Amygdala (tissue), 56 donors: ENCODE measurements around the gene PRDM16.

Experiments used
- DNase-seq, 56 donors: peaks; one replicate each; lab custom pipeline; 2025; lab: John Stamatoyannopoulos, UW

Gene PRDM16

DNA sequence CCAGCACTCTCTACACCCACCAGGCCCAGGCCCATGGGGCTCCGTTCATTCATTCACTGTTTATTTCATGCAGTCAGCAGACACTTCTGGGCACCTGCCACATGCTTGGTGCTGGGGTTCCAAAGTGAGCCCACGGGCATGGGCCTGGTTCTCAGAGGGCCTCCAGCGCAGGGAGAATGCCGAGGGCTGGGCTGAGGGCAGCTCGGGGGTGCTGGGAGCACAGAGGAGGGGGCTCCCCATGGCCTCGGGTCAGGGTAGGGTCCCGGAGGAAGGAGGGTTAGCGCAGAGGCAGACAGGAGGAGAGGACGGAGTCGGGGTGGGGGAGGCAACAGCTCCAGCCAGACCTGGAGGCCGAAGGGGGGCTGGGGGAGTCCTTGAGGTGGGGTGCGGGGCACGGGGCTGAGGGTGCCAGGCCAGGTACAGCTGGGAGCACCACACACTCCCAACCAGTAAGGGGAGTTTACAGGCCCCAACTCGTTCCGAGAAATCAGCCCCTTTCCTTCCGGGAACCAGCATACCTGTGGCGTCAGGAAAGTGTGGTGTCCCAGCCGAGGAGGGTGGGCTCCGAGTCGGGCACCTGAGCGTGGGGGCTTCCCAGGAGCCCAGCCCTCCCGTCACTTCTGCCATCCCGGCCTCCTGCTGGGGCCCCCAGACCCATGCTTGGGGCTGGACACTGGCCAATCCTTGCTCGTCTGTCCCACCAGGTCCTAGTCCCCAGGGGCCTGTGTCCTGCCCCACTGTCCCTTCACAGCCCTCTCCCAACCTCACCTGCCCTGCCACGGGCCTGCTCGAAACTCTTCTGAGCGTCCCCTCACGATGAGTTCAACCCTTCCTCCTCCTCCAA is 396.3 kb downstream of the PRDM16 start:
- no peak for DNase-seq

DNA sequence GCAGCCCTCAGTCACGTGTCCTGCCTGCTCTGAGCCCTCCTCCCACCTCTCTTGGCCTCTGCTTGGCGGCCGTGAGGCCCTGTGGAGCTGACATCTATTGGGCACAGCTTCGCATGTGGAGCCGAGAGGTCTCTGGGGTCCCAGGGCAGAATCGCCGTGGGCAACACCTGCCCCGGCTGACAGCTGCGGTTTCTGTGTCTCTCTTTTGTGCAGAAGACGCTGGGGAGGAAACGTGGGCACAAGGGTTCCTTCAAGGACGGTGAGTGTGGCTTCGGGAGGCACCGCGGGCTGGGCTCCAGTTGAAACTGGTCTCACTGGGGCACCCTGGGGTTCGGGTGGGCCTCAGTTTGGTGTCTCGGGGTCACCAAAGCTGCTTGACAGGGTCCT is 396.9 kb downstream of the PRDM16 start:
- DNase-seq: no peak

- DNase-seq: no peak
Observed at GRCh38 chr1:3466366-3467075, 397.5 kb downstream of the PRDM16 start.

- DNase-seq: no peak
Observed at GRCh38 chr1:3467096-3468036, 398.4 kb downstream of the PRDM16 start.

- no peak for DNase-seq
Observed at GRCh38 chr1:3468236-3469103, 399.5 kb downstream of the PRDM16 start.

- no peak for DNase-seq
Observed at GRCh38 chr1:3469104-3469848, 400.3 kb downstream of the PRDM16 start.

- peak in 1 of 56 donors; percentile 74 for DNase-seq
Observed at GRCh38 chr1:3469849-3470649, 401.0 kb downstream of the PRDM16 start.

DNA sequence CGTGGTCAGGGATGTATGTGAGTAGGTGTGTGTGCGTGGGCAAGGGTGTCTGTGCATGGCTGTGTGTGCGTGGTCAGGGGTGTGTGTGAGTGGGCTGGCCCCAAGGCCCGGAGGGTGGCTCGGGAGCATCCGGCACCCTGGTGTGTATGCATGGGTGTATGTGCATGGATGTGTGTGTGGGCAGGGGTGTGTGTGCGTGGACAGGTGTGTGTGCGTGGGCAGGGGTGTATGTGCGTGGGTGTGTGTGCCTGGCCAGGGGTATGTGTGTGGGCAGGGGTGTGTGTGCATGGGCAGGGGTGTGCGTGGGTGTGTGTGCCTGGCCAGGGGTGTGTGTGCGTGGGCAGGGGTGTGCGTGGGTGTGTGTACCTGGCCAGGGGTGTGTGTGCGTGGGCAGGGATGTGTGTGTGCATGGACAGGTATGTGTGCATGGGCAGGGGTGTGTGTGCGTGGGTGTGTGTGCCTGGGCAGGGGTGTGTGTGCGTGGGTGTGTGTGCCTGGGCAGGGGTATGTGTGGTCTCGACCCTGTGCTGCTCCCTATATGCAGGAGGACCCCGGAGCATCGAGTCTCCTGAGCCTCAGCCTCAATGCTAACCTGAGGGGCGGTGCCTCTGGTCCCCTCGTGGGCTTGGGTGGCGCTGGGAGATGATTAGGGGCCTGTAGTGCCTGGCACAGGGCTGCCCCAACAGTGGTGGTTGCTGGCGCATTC is 401.8 kb downstream of the PRDM16 start:
- DNase-seq: peak in 2 of 56 donors; percentile 17 to 75

DNA sequence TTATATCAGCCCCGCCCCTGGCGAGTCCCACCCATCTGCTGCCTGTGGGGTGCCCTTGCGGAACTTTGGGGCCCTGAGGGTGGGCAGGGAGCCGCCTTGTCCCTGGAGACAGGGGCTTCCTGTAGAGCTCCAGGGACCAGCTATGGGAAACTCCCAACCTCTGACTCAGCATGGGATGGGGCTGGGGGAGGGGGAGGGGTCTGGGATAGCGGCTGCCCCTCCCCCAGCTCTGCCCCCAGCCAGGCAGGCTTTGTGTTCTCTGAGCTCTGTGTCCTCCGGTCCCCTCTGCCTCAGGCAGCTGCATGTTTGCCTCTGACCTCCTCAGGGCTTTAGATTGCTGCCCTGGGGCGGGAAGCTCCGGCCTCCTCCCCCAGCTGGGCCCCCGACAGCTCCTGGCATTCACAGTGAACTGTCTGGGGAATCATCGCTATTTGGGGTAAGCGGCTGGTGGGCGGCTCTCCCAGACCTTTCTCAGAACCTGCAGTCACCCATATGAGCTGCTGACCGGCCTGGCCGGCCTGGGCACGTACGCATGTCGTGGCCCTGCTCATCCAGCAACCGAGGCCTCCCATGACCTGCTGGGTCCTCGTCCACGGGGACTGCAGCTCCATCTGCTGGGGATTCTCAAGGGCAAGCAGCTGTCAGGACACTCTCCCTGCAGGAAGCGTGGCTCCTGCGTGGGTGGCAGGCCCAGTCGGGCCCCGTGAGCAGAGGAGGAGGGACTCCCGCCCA is 402.5 kb downstream of the PRDM16 start:
- peak in 17 of 56 donors; percentile 4 to 57 (median 30) for DNase-seq

- no peak for DNase-seq
Observed at GRCh38 chr1:3472088-3472850, 403.3 kb downstream of the PRDM16 start.

DNA sequence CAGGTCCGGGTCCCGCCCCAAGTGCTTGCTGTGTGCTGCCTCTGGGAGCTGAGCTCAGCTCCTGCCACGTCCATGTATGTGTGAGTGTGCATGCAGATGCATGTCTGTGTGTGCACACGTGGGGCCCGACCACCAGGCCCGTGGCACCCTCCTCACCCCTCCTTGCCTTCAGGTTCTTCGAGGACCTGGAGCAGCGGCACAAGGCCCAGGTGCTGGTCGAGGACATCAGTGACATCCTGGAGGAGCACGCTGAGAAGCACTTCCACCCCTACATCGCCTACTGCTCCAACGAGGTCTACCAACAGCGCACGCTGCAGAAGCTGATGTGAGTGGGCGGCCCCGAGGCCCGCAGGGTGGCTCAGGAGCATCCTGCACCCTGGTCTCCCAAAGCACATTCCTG is 403.9 kb downstream of the PRDM16 start:
- DNase-seq: no peak

DNA sequence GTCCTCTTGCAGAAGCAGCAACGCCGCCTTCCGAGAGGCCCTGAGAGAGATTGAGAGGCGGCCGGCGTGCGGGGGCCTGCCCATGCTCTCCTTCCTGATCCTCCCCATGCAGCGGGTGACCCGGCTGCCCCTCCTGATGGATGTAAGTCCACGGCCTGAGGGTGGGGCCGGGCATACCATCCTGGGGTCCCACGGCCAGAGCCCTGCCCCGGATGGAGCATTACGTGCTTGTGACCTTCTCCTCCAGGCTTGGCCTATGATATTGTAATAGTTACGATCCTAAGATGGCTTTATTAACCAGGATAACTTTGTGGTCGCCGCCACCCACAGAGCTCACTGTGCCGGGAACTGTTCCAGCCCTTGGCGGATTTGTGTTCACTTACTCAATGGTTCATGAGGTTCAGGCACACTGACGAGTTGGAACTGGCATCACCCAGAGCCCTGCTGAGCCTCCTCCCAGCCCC is 404.4 kb downstream of the PRDM16 start:
- DNase-seq: peak in 4 of 56 donors; percentile 20 to 42 (median 28)

- DNase-seq: no peak
Observed at GRCh38 chr1:3474016-3474415, 405.0 kb downstream of the PRDM16 start.

DNA sequence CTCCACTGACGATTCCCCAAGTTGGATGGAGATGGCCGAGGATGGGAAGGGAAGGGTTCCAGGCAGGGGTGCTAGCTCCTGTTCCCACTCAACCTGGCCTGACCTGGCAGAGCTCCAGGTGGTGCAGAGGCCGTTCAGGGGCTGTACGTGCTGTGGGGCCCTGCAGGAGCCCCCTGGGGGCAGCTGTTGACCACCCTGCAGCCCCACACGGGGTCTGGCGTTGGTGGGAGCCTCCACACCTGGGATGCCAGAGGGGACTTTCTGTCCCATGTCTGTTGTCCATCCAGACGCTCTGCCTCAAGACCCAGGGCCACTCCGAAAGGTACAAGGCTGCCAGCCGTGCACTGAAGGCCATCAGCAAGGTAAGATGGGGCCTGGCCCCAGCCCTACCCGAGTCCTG is 405.4 kb downstream of the PRDM16 start:
- no peak for DNase-seq

GRCh38 chr1:3475839-3476573 is 407.0 kb downstream of the PRDM16 start:
- DNase-seq: no peak
